Panc1 (cell line): ENCODE results near the gene PAMR1.

Experiments
- POLR2AphosphoS5 ChIP-seq: IDR thresholded peaks from 2 replicates; pipeline ENCODE4 v1.6.1; 2012; ENCODE audit warnings: mild to moderate bottlenecking, low read depth, low read length, moderate library complexity
- SIN3A ChIP-seq: IDR thresholded peaks from 2 replicates; pipeline ENCODE4 v1.6.1; 2012; ENCODE audit warnings: low read depth, mild to moderate bottlenecking, low read length, moderate library complexity, borderline replicate concordance; ENCODE audit not compliant: insufficient read depth
- TF ChIP-seq, protein P1 (sequence below): fragments of 450-650 bp; IDR thresholded peaks from 2 replicates; pipeline ENCODE4 v1.5.1; 2017; ENCODE audit warnings: mild to moderate bottlenecking

DNA sequence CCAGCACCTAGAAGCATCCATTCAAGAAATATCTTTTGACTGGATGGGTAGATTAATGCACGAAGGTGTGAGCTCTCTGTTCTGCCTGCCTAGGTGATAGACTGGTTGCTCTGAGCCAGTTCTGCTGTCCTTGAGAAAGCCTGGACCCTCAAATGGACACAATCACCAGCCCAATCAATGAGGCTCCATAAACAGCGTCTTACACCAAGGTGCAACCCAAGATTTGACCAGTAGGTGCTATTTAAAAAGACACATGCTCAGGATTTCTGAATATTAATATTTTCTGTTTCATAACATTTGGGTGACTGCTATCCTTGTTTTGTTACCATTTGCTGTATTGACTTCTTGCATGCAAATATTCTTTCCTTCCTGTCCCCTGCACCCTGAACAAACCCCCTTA is 39.0 kb downstream of the PAMR1 start:
- TF ChIP-seq, protein P1, sequence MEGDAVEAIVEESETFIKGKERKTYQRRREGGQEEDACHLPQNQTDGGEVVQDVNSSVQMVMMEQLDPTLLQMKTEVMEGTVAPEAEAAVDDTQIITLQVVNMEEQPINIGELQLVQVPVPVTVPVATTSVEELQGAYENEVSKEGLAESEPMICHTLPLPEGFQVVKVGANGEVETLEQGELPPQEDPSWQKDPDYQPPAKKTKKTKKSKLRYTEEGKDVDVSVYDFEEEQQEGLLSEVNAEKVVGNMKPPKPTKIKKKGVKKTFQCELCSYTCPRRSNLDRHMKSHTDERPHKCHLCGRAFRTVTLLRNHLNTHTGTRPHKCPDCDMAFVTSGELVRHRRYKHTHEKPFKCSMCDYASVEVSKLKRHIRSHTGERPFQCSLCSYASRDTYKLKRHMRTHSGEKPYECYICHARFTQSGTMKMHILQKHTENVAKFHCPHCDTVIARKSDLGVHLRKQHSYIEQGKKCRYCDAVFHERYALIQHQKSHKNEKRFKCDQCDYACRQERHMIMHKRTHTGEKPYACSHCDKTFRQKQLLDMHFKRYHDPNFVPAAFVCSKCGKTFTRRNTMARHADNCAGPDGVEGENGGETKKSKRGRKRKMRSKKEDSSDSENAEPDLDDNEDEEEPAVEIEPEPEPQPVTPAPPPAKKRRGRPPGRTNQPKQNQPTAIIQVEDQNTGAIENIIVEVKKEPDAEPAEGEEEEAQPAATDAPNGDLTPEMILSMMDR, result no peak
- TF ChIP-seq SIN3A (no peak), POLR2AphosphoS5 (no peak)
